ENCODE measurements around the gene SPATA13. TPM values are rescaled to one million over a fixed set of nuclear protein-coding genes. Genes with fewer than 3 reads are reported as not detected.
A peak's percentile ranks its signal among the peaks of the same experiment; 100 is the strongest.
"Not testable (repeated sequence)": the region's sequence is repeated elsewhere in the genome, so short reads cannot be mapped to it uniquely, and the experiment has no call there.

SPATA13 gene
- total RNA-seq, 1 donor from 2014 or later = 52.7 TPM

DNA sequence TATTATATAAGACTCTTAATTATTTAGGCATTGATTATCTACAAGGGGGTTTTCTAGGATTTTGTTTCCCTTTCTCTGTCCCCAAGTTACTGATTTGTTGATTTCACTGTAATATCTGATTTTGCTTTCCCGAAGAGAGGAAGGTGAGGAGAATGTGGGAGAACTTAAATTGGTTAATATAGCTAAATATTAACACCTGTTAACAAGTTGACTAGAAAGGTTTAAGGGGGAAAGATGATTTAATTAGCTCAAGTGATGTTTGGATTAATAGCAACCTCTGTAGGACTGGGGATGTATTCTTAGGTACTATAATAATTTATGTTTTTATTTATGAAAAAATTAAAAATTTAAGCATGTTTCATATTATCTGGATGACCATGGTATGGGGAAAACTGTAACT, 35.1 kb downstream of the SPATA13 start:
- DNase-seq (ENCODE audit: low spot score) = no peak

DNA sequence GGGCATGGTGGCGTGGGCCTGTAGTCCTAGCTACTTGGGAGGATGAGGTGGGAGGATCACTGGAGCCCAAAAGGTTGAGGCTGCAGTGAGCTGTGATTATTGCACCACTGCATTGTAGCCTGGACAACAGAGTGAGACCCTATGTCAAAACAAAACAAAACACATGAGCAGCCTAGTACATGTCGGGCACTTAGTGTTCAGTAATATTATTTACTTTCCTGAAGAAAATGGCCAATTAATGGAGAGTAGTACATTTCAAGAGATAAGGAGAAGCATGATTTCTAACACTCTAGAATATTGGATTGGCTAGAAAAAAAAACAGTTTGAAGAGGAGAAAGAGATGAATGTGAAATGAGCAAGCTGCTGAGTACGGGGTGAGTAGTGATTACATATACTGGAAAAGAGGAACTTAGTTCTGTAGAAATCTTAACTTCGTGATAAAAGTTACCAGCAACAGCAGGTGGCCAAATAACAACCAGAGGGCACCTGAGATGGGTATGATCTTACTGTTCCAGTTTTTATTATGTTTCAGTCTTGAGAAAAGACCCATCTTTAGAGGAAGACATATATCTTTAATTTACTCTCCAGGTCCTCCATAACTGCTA, 36.2 kb downstream of the SPATA13 start:
- no peak for DNase-seq (ENCODE audit: low spot score)

DNA sequence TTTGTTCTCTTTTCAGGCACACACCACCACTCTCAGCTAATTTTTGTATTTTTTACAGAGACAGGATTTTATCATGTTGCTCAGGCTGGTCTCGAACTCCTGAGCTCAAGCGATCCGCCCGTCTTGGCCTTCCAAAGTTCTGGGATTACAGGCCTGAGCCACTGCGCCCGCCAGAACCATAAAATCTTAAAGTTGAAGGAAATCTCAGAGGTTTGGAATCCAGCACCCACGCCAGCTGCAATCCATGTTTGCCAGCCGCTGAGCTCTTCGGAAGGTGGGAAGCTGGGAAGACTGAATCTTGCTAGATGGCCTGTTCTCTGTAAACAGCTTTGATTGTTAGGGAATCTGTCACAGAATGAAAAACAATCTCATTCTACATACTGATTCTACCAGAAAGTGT, 38.5 kb downstream of the SPATA13 start:
- DNase-seq (ENCODE audit: low spot score) = no peak

DNA sequence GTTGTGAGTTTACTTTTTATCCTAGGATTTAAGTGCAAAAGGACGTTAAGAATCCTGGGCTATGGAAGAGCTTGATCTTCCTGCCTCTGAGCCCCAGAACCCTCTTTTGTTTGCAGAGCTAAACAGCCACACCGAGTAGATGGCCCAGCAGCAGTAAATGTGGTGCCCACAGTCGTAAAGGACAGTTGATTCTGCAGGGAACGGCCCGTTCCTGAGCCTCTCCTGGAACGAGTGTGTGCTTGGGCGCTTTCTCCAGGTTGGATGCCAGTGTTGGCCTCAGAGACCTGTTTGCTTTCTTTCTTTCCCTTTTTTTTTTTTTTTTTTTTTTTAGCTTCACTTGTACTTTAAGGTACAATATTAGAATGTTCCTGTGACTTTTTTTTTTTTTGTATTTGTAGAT, 41.7 kb downstream of the SPATA13 start:
- no peak for DNase-seq (ENCODE audit: low spot score)

DNA sequence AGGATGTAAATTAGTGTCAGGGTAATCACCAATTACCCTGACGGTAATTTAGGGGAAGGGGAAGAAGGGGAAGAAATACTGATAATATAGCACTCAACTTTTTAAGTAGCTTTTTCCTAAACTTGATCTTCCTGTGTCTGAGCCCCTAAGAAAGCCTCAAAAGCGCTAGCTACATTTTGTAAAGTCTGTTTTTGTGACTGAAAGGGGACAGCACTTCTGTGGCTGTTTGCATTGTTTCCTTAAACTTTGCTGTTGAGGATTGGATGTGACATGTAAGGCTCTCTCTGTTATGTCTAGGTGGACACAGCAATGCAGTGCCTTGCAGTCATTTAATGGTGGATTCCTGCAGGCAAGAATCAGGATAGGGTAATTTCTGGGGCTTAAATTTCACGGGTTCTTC, 42.8 kb downstream of the SPATA13 start:
- no peak for DNase-seq (ENCODE audit: low spot score)

DNA sequence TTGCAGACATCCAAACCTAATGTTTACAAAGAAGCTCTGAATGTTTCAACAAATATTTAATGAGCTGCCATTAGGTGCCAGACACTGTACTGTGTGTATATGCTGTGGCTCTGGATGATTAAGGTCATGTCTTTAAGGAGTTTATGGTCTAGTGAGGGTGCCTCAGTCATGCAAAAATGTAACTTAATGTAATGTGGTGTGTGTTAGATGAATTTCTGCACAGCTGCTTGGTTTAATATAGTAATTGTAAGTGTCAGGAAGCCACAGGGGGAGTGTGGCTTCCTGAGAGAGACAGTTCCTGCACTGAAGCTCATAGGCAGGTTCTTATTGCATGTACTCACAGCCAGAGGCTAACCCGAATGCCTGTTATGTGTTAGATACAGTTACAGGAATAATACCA, 43.3 kb downstream of the SPATA13 start:
- DNase-seq (ENCODE audit: low spot score) = no peak

DNA sequence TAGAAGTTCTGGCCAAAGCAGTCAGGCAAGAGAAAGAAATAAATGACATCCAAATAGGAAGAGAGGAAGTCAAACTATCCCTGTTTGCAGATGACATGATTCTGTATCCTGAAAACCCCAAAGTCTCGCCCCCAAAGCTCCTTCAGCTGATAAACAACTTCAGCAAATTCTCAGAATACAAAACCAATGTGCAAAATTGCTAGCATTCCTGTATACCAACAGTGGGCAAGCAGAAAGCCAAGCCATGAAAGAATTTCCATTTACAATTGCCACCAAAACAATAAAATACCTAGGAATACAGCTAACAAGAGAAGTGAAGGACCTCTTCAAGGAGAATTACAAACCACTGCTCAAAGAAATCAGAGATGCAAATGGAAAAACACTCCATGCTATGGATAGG, 44.6 kb downstream of the SPATA13 start:
- not testable (repeated sequence) for DNase-seq (ENCODE audit: low spot score)

DNA sequence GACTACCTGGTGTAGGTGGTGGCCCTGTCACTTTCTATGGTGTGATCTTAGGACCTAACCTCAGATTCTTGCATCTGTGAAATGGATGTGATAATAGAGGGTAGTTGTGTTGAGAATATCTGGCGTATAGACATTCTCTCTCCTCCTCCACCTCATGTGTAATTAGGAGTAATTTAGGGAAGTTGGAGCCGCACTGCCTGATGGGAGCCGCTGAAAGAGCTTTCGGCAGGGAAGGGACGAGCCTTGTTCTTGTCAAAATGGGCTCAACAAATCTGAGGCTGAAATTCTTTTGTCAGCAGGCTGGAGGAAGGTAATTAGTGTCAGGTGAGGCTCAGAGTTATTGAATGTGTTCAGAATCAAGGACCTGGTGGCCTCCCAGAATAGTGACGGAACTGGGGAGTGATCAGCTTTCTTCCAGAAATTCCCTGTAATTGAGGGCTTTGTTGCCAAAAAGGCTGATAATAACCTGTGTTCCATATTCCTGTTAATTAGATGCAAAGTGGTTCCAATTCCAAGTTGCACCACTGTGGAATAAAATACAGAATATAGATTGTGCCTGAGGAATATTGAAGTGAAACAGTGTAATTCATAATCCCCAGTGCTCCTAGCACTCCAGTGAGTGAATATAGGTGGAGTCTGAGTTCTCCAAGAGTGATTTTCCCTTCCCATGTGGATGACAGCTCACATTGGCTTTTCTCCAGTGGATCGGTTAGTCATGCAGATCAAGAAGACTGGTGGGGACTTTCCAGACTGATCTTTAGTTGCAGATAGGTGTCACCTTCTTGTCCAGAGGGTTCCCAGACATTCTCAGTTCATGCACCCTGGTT, 47.5 kb downstream of the SPATA13 start:
- peak; percentile 46 for DNase-seq (ENCODE audit: low spot score)

DNA sequence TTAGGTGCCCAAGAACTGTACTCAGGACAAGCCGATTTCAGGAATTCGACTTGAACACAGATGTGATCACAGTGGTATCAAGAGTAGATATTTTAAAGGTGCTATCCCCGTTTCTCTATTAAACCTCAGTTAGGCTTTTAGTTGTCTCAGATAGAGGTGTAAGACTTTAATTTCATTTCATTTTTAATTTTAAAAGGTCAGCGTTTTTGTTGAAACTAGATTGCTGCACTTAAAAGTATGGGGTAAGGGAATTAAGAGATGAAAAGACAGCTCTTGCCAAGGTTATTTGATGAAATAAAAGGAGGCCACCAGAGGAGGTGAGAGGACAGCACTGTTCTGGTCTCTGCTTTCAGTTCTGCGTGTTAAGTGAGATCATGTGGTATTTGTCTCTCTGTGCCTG, 48.6 kb downstream of the SPATA13 start:
- no peak for DNase-seq (ENCODE audit: low spot score)

DNA sequence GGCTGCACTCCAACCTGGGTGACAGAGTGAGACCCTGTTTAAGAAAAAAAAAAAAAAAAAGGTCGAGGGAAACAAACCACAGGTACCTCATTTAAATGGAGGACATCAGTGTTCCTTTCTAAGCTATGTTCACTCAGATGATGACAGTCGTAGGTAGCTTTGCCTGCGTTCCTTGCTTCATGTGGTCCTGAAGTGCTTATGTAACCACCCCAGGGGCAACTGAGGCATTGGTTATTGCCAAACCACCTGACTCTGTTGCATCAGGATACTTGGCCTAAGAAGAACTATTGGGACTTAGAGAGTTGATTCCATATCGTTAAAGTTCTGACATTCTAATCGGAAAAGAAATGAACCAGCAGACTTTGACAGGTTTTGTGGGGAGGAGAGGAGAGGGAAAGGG, 51.7 kb downstream of the SPATA13 start:
- no peak for DNase-seq (ENCODE audit: low spot score)

DNA sequence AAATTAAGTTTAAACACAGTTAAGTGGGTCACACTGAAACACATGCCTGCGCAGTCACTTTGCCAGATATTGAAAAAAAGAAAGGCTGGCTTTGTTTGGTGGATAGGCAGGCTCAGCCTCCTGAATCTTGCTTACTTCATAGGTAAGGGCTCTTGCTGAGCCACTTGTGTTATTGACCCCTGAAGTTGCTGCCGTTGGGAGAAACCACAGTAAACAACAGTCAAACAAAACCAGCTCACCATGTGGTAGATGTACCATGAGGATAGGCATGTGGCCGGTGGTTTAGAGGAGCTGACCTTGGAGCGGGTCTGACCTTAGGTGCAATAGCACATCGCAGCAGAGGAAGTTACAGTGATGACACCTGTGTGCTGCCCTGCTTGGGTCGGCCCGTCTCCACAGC, 52.2 kb downstream of the SPATA13 start:
- peak; percentile 41 for DNase-seq (ENCODE audit: low spot score)

DNA sequence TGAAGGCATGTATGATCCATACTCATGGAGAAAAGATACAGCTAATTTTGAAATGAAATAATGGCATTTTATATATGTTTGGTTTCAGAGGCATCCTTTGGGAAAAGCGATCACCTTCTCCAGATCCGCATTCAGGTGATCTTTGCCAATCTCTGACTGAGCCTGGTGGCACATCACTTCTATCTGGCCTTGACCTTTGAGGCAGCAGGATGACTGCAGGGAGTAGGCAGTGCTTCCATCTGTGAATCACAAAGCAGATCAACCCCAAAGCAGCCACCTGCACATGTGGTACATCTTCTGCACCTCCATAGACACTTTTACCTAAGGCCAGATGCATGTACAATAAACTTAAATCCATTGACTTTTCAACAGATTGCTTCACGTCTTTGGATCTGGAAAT, 53.4 kb downstream of the SPATA13 start:
- no peak for DNase-seq (ENCODE audit: low spot score)

DNA sequence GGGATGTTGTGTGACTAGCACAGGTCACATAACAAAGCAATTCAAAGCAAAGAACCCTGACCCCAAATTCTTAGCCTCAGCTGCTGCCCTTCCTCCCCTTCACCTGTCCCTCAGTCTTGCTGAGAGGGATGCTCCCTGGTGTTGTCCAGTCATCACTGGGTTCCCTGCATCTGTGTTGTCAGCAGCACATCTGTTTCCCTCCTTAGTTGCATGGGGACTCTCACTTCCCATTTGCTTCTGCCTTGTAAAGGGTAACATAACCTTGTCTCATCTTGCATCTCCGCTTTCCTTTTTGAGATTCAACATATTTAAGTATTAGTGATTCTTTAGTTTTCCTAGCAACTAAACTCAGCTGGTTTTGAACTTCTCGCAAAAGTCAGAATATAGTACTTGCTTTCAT, 54.0 kb downstream of the SPATA13 start:
- no peak for DNase-seq (ENCODE audit: low spot score)

DNA sequence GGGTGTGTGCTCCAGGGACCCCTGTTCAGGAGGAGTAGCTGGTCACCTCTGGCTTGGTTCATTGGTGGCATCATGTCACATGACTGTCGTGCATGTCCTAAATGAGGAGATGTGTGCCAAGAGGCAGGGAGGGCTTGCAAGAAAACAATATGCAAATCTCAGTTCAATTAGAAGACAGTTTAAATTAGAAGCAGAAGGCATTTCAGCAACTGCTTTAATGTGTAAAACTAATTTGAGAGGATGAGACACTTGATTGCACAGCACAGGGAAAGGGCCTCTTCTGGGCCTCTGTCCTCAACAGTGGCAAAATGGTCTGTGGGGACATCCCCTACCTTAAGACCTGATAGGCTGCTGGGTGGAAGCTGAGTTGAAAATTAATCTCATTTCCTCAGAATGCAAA, 54.6 kb downstream of the SPATA13 start:
- no peak for DNase-seq (ENCODE audit: low spot score)

DNA sequence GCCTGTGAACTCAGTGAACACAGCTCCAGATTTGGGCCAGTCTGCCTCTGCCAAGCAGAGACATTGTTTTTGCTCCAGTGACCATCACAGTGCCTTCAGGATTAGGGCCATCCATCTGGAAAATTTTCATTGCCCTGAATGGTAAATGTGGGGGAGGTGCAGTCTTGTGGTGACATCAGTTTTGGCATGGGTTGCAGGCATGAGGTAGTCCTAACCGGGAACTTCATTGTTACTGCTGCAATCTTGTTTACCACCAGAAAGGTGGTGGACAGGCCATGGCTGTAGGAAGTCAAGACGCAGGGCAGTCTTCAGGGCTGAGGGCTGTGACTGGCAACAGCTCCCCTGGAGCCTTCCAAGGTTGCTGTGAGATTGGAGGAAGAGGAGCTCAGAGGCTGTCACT, 55.2 kb downstream of the SPATA13 start:
- DNase-seq (ENCODE audit: low spot score) = peak; percentile 69

DNA sequence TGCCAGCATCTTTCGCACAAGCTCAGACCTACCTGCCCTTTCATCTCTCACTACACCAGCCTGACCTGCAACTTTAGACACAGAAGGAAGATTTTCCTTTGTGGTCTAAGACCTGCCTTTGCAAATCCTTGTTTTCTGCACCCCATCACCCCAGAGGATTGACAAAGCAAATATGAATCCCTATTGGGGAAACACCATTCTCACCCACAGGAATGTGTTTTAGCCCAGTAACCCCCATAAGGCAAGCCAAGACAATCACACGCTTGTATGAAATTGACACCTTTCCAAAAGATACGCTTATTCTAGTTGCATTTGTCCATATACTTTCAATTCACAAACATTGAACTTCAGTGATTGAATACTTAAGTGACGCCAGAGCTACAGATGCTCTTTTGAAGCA, 55.7 kb downstream of the SPATA13 start:
- DNase-seq (ENCODE audit: low spot score) = no peak

DNA sequence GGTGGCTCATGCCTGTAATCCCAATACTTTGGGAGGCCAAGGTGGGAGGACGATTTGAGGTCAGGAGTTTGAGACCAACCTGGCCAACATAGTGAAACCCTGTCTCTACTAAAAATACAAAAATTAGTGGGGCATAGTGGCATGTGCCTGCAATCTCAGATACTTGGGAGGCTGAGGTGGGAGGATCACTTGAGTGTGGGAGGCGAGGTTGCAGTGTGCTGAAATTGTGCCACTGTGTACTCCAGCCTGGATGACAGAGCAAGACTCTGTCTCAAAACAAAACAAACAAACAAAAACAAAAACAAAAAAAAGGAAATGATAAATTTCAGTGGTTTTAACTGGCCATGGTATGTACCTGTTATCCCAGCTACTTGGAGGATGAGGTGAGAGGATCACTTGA, 56.3 kb downstream of the SPATA13 start:
- DNase-seq (ENCODE audit: low spot score) = not testable (repeated sequence)

DNA sequence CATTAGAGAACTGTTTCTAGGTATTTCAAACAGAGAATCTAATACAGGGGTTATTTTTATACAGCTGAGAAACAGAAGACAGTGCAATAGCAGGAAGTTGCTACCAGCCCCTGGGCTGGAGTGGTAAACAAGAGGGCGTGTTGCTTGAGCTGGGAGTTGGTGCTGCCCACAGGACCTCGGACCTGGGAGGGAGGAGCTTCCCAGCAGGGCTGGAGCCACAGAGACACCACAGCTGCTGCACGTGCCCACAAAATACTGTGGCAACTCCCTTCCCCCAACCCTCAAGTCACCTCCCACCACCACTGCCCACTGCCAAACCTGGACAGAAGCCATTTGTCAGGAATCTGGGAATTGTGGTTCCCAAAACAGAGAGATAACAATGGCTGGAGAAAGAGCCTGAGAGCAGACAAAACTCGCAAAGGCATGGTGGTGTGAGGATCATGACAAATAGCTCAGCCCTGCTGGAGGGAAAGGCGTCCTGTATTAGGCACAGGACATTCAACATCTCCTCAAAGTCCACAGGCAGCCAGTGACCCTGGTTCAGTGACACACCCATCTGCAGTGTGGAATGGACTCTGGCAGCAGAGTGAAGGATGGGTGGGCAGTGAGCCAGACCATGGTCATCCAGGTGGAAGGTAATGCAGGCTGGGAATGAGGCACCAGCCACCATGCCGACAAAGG, 57.2 kb downstream of the SPATA13 start:
- DNase-seq (ENCODE audit: low spot score) = peak; percentile 75

DNA sequence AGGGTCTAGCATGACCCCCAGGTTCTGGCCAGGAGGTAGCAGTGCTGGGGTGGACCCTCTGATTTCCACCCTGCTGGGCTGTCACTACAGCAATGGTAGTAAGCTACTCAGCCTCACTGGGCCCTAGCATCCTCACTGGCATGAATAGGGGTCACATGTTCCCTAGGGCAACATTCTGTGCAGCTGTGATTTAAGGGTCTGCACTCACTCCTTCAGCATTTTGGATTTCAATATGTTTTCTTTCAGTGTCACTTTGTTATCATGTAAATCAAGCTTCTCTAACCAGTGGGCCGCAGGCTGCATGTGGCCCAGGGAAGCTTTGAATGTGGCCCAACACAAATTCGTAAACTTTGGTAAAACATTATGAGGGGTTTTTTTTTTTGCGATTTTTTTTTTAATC, 57.8 kb downstream of the SPATA13 start:
- no peak for DNase-seq (ENCODE audit: low spot score)

DNA sequence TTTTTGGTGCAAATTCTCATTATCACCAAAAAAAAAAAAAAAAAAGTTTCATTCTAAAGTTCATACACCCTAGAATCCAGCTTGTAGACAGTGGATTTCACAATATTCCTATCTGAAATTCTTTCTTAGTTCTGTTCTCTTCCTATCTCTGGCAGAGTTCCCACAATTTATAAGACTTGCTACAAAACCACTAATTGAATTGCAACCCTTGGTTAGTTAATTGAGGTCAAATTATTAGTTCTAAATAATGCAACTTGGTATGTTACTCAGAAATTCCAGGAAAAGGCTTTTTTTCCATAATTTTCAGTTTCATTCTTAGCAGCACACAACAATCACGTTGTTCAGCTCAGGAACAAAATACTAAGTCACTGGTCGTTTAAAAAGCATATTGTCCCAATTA, 58.5 kb downstream of the SPATA13 start:
- no peak for DNase-seq (ENCODE audit: low spot score)

DNA sequence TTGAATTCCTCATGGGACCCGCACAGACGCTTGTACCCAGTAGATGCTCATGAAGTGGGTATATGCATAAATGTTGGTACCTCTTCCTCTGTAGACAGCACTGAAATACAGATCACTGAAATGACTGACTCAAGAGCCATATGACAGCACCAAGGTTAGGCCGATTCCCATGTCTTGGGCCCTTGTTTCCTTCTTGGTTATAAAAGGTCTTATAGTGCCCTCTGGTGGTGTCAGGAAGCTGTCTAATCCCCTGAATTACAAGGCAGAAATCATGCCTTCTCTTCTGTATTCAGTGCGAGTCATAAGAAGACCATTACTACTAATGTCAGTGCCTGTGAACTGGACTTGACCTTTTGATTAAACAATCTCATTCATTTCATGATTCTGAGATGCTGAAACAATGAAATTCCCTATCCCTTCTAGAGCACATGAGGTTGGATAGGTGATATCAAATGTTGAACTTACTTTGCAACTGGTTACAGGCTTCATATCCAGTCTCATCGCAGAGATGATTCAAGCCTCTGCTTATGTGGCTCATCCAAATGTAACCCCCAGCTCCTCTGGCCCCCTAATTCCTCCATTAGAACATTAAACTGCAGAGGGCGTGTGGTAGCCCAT, 59.7 kb downstream of the SPATA13 start:
- DNase-seq (ENCODE audit: low spot score) = peak; percentile 75

DNA sequence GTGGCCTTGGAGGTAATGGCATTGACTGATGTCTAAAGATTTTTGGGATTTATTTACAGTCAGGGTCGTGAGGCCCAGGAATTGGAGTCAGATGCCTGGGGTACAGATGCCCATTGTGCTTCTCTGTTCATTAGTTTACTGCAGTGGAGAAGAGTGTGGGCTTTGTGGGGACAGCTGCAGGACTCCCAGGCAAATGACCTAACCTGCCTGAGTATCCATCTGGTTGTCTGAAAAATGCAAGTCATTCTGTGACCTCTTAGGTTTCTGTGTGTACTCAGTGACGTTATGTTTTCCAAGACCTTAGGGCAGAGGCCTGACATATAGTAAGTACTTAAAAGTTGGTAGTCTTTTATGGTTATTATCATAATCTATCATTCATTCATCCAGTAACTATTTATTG, 60.5 kb downstream of the SPATA13 start:
- no peak for DNase-seq (ENCODE audit: low spot score)

DNA sequence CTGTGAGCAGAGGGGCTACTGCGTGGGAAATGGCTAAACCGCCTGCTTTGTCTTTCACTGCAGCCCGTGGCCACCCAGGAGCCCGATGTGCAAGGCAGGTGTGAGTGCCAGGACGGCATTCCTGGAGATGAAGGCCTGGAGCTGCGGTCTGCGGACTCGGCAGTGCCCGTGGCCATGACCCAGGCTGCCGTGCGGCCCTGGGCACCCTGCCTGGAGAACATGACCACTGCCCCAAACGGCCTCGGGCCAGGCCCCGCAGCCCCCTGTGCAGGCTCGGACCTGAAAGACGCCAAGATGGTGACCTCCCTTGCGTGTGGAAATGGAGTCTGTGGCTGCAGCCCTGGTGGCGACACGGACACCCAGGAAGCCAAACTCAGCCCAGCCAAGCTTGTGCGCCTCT, 62.2 kb downstream of the SPATA13 start:
- DNase-seq (ENCODE audit: low spot score) = no peak
